ENCODE results near the gene PTPRG. TPM values are rescaled to one million over a fixed set of nuclear protein-coding genes. Genes with fewer than 3 reads are reported as not detected.

The PTPRG gene
- polyA plus RNA-seq, 1 donor (not counting 4 experiments of a cell fraction or from before 2014, with no cell fraction given), result 12.1 TPM

DNA sequence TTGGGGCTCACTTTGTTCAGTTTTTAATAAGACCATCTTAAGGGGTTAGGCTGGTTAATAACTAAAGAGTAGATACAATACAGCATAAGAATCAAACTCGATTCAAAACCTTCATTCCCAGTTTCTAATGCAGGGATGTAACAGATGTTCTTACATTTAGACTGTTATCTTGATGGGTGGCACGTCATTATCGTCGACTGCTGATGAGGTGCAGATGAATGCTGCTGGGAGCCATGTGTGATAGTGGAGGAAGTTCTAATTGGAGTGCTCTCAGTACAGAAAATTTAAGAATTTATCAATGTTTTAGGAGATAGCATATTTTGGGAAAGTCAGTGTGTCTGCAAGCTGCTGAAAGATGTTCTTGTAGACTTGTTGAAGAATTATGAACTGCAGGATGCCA is 331.5 kb downstream of the PTPRG start:
- H3K4me3 ChIP-seq (ENCODE audit: control insufficient read depth in 2 of 3, extremely low read depth in 1 of 3, insufficient read depth in 2 of 3, low read depth in 1 of 3, low read length in 3 of 3), result no peak overlapping the region
- H2AFZ ChIP-seq (ENCODE audit: control insufficient read depth, low read length), result no peak overlapping the region
- peaks cover 24% of the 10 kb centered on the region for H3K4me1 ChIP-seq (ENCODE audit: control insufficient read depth, extremely low read depth, insufficient read depth, low read length)

DNA sequence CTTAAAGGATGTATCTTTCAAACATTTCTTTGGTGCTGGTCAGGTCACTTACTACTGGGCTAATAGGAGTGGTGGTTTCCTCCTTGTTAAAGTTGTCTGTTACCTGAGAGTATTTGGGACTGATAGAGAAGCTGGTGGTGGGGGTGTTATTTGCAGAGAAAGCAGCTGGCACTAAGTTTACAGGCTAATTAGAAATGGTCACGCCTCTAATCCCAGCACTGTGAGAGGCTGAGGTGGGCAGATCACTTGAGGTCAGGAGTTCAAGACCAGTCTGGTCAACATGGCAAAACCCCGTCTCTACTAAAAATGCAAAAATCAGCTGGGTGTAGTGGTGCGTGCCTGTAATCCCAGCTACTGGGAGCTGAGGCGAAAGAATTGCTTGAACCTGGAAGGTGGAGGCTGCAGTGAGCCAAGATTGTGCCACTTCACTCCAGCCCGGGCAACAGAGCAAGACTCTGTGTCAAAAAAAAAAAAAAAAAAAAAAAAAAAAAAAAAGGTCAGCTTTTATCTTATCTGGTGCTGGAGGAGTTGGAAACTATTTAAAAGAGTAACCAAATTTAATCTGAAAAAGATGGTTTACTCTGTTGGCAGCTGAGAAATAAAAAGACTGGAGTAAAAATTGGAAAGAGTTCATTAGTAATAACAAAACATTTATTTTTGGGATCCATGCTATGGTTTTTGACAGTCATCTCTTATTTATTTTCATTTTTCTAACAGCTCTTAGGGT is 332.6 kb downstream of the PTPRG start:
- no peak for TF ChIP-seq EZH2 (IDR thresholded peaks at IDR 0.05; ENCODE audit: low read length)
- TF ChIP-seq, protein P1, sequence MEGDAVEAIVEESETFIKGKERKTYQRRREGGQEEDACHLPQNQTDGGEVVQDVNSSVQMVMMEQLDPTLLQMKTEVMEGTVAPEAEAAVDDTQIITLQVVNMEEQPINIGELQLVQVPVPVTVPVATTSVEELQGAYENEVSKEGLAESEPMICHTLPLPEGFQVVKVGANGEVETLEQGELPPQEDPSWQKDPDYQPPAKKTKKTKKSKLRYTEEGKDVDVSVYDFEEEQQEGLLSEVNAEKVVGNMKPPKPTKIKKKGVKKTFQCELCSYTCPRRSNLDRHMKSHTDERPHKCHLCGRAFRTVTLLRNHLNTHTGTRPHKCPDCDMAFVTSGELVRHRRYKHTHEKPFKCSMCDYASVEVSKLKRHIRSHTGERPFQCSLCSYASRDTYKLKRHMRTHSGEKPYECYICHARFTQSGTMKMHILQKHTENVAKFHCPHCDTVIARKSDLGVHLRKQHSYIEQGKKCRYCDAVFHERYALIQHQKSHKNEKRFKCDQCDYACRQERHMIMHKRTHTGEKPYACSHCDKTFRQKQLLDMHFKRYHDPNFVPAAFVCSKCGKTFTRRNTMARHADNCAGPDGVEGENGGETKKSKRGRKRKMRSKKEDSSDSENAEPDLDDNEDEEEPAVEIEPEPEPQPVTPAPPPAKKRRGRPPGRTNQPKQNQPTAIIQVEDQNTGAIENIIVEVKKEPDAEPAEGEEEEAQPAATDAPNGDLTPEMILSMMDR (optimal IDR thresholded peaks at IDR 0.05 in 1 of 3, IDR thresholded peaks at IDR 0.05 in 1 of 3, conservative IDR thresholded peaks at IDR 0.05 in 1 of 3; ENCODE audit: extremely low read depth in 1 of 3, insufficient read depth in 2 of 3, low read length in 3 of 3), result no peak
- Histone ChIP-seq H3K4me1 (ENCODE audit: control insufficient read depth, extremely low read depth, insufficient read depth, low read length) (peaks cover 24% of the 10 kb centered on the region), H3K9me3 (ENCODE audit: control insufficient read depth, low read depth, low read length) (no peaks in the 10 kb centered on the region), H2AFZ (ENCODE audit: control insufficient read depth, low read length) (no peak overlapping the region), H3K27ac (ENCODE audit: control insufficient read depth, insufficient read depth, low read length) (no peak overlapping the region), H3K36me3 (ENCODE audit: control insufficient read depth in 2 of 2, extremely low read depth in 1 of 2, insufficient read depth in 2 of 2, low read length in 2 of 2) (no peaks in the 10 kb centered on the region), H3K4me3 (ENCODE audit: control insufficient read depth in 2 of 3, extremely low read depth in 1 of 3, insufficient read depth in 2 of 3, low read depth in 1 of 3, low read length in 3 of 3) (no peak overlapping the region), H4K20me1 (ENCODE audit: control insufficient read depth, extremely low read depth, insufficient read depth, low read length) (no peaks in the 10 kb centered on the region), H3K79me2 (ENCODE audit: control insufficient read depth, insufficient read depth, low read length) (no peaks in the 10 kb centered on the region), H3K9me1 (ENCODE audit: control insufficient read depth, extremely low read depth, insufficient read depth, low read length) (no peaks in the 10 kb centered on the region), H3K9ac (ENCODE audit: control insufficient read depth, extremely low read depth, insufficient read depth, low read length) (no peak overlapping the region), H3K27me3 (ENCODE audit: control insufficient read depth, extremely low read depth, insufficient read depth, low read length) (no peaks in the 10 kb centered on the region), H3K4me2 (ENCODE audit: control insufficient read depth, extremely low read depth, insufficient read depth, low read depth, low read length) (no peak overlapping the region)
- no peak for DNase-seq (ENCODE audit: low read depth, low spot score)
- FAIRE-seq, result no peak
- dilution Hi-C loops (cut with MboI; ENCODE audit: extremely low pct_ligation_motif_present, low sequenced_read_pairs), result no loop called here

More for the DNA sequence above, 331.5 kb downstream of the PTPRG start:
- dilution Hi-C loops (cut with MboI; ENCODE audit: extremely low pct_ligation_motif_present, low sequenced_read_pairs), result no loop called here
- Histone ChIP-seq H3K36me3 (ENCODE audit: control insufficient read depth in 2 of 2, extremely low read depth in 1 of 2, insufficient read depth in 2 of 2, low read length in 2 of 2) (no peaks in the 10 kb centered on the region), H3K4me2 (ENCODE audit: control insufficient read depth, extremely low read depth, insufficient read depth, low read depth, low read length) (no peak overlapping the region), H3K9me1 (ENCODE audit: control insufficient read depth, extremely low read depth, insufficient read depth, low read length) (no peaks in the 10 kb centered on the region), H3K27ac (ENCODE audit: control insufficient read depth, insufficient read depth, low read length) (no peak overlapping the region), H3K9ac (ENCODE audit: control insufficient read depth, extremely low read depth, insufficient read depth, low read length) (no peak overlapping the region), H3K79me2 (ENCODE audit: control insufficient read depth, insufficient read depth, low read length) (no peaks in the 10 kb centered on the region), H4K20me1 (ENCODE audit: control insufficient read depth, extremely low read depth, insufficient read depth, low read length) (no peaks in the 10 kb centered on the region), H3K9me3 (ENCODE audit: control insufficient read depth, low read depth, low read length) (no peaks in the 10 kb centered on the region), H3K27me3 (ENCODE audit: control insufficient read depth, extremely low read depth, insufficient read depth, low read length) (no peaks in the 10 kb centered on the region)
- TF ChIP-seq, protein P1 (optimal IDR thresholded peaks at IDR 0.05 in 1 of 3, IDR thresholded peaks at IDR 0.05 in 1 of 3, conservative IDR thresholded peaks at IDR 0.05 in 1 of 3; ENCODE audit: extremely low read depth in 1 of 3, insufficient read depth in 2 of 3, low read length in 3 of 3), result no peak
- no peak for TF ChIP-seq EZH2 (IDR thresholded peaks at IDR 0.05; ENCODE audit: low read length)
- no peak for DNase-seq (ENCODE audit: low read depth, low spot score)
- no peak for FAIRE-seq

Measured in keratinocyte (primary cell).